ENCODE measurements around the gene YBX1. TPM values are rescaled to one million over a fixed set of nuclear protein-coding genes. Genes with fewer than 3 reads are reported as not detected.

Gene YBX1
- total RNA-seq, 2 donors from 2014 or later = 471 to 894 TPM

GRCh38 chr1:42738678-42739226 is 56.5 kb downstream of the YBX1 start:
- no peak overlapping the region for H3K4me3 ChIP-seq
- H3K4me1 ChIP-seq = no peaks in the 10 kb centered on the region
- H3K27ac ChIP-seq = no peak overlapping the region
- no peaks in the 10 kb centered on the region for H3K9me3 ChIP-seq
- TF ChIP-seq CTCF (IDR thresholded peaks at IDR 0.05) = no peak
- no peak for DNase-seq
- no peak overlapping the region for H3K9ac ChIP-seq (ENCODE audit: low read depth in 2 of 2, low read length in 2 of 2)
- H3K36me3 ChIP-seq = no peaks in the 10 kb centered on the region
- intact Hi-C loops (cut with DNase I) = no loop called here
- H3K27me3 ChIP-seq = no peaks in the 10 kb centered on the region

- Histone ChIP-seq H3K9ac (ENCODE audit: low read depth in 2 of 2, low read length in 2 of 2) (no peak within 1 kb of the TSS), H3K27ac (no peak within 1 kb of the TSS)
- intact Hi-C loops (cut with DNase I) = loop anchor here (10.0 kb wide), 1 partner anchor 395 kb away; no protein-coding TSS in a partner anchor
Observed at GRCh38 chr1:42739753-42740700, 57.8 kb downstream of the YBX1 start, which contains the start of gene CLDN19. Gene CLDN19, minus strand, starts transcription at chr1:42740236. Its CDS starts 173 bp downstream, at chr1:42740063.

GRCh38 chr1:42740851-42741580 is 58.8 kb downstream of the YBX1 start:
- H3K9me3 ChIP-seq = no peaks in the 10 kb centered on the region
- H3K36me3 ChIP-seq = no peaks in the 10 kb centered on the region
- TF ChIP-seq CTCF (IDR thresholded peaks at IDR 0.05) = no peak
- no peak for DNase-seq
- intact Hi-C loops (cut with DNase I) = loop anchor here (10.0 kb wide), 1 partner anchor 396 kb away; no protein-coding TSS in a partner anchor
- H3K4me3 ChIP-seq = no peak overlapping the region
- H3K27me3 ChIP-seq = no peaks in the 10 kb centered on the region
- no peak overlapping the region for H3K27ac ChIP-seq
- no peaks in the 10 kb centered on the region for H3K4me1 ChIP-seq
- no peak overlapping the region for H3K9ac ChIP-seq (ENCODE audit: low read depth in 2 of 2, low read length in 2 of 2)

More at GRCh38 chr1:42739753-42740700, 57.8 kb downstream of the YBX1 start, which contains the start of gene CLDN19:
- H3K36me3 ChIP-seq = no peaks in the 10 kb centered on the region
- TF ChIP-seq CTCF (IDR thresholded peaks at IDR 0.05) = no peak
- H3K27me3 ChIP-seq = no peaks in the 10 kb centered on the region
- H3K9me3 ChIP-seq = no peaks in the 10 kb centered on the region
- H3K4me3 ChIP-seq = no peak within 1 kb of the TSS
- DNase-seq = no peak
- H3K4me1 ChIP-seq = no peaks in the 10 kb centered on the region

GRCh38 chr1:42741706-42742105 is 59.5 kb downstream of the YBX1 start:
- intact Hi-C loops (cut with DNase I) = loop anchor here (10.0 kb wide), 1 partner anchor 397 kb away; no protein-coding TSS in a partner anchor
- no peaks in the 10 kb centered on the region for H3K27me3 ChIP-seq
- H3K9ac ChIP-seq (ENCODE audit: low read depth in 2 of 2, low read length in 2 of 2) = no peak overlapping the region
- no peak for TF ChIP-seq CTCF (IDR thresholded peaks at IDR 0.05)
- H3K27ac ChIP-seq = no peak overlapping the region
- DNase-seq = no peak
- H3K36me3 ChIP-seq = no peaks in the 10 kb centered on the region
- H3K4me3 ChIP-seq = no peak overlapping the region
- no peaks in the 10 kb centered on the region for H3K4me1 ChIP-seq
- H3K9me3 ChIP-seq = no peaks in the 10 kb centered on the region

GRCh38 chr1:42742141-42742540 is 59.9 kb downstream of the YBX1 start:
- no peak overlapping the region for H3K9ac ChIP-seq (ENCODE audit: low read depth in 2 of 2, low read length in 2 of 2)
- H3K27ac ChIP-seq = no peak overlapping the region
- H3K4me1 ChIP-seq = no peaks in the 10 kb centered on the region
- H3K9me3 ChIP-seq = no peaks in the 10 kb centered on the region
- H3K4me3 ChIP-seq = no peak overlapping the region
- TF ChIP-seq CTCF (IDR thresholded peaks at IDR 0.05) = no peak
- DNase-seq = no peak
- intact Hi-C loops (cut with DNase I) = loop anchor here (10.0 kb wide), 1 partner anchor 397 kb away; no protein-coding TSS in a partner anchor
- H3K36me3 ChIP-seq = no peaks in the 10 kb centered on the region
- H3K27me3 ChIP-seq = no peaks in the 10 kb centered on the region
